Osteocyte (in vitro differentiated cells): ENCODE data around the gene SPPL3. TPM values are rescaled to one million over a fixed set of nuclear protein-coding genes. Genes with fewer than 3 reads are reported as not detected.

Experiments used
- DNase-seq: peaks from one replicate; pipeline ENCODE4 v3.0.0; 2021; ENCODE audit warnings: mixed read lengths; ENCODE audit not compliant: unreplicated experiment; ENCODE audit errors: extremely low spot score
- H3K27ac Mint-ChIP-seq: one replicate; pipeline ENCODE4 v1.8.0; 2021; ENCODE audit warnings: mild to moderate bottlenecking, mixed read lengths; ENCODE audit not compliant: unreplicated experiment
- H3K27me3 Mint-ChIP-seq: one replicate; pipeline ENCODE4 v1.8.0; 2021; ENCODE audit warnings: mixed read lengths; ENCODE audit not compliant: unreplicated experiment
- H3K36me3 Mint-ChIP-seq: one replicate; pipeline ENCODE4 v1.8.0; 2021; ENCODE audit warnings: mixed read lengths; ENCODE audit not compliant: unreplicated experiment
- H3K4me1 Mint-ChIP-seq: one replicate; pipeline ENCODE4 v1.8.0; 2021; ENCODE audit warnings: mixed read lengths; ENCODE audit not compliant: unreplicated experiment
- H3K4me3 Mint-ChIP-seq: one replicate; pipeline ENCODE4 v1.8.0; 2021; ENCODE audit warnings: mild to moderate bottlenecking, moderate library complexity, mixed read lengths; ENCODE audit not compliant: unreplicated experiment
- H3K9me3 Mint-ChIP-seq: one replicate; pipeline ENCODE4 v1.8.0; 2021; ENCODE audit warnings: mixed read lengths; ENCODE audit not compliant: unreplicated experiment
- total RNA-seq: library from RNA; stranded (reverse); gene quantifications from 2 replicates; pipeline ENCODE4 v1.2.1, GENCODE V29; 2021
- TF ChIP-seq, protein P1 (sequence below): fragments of 200-600 bp; sonication (generic); IDR thresholded peaks from 2 replicates; pipeline ENCODE4 v1.5.0; 2021; ENCODE audit warnings: antibody characterized with exemption, mild to moderate bottlenecking, moderate library complexity

Gene SPPL3
- total RNA-seq, 1 donor from 2014 or later = 61.7 TPM

DNA sequence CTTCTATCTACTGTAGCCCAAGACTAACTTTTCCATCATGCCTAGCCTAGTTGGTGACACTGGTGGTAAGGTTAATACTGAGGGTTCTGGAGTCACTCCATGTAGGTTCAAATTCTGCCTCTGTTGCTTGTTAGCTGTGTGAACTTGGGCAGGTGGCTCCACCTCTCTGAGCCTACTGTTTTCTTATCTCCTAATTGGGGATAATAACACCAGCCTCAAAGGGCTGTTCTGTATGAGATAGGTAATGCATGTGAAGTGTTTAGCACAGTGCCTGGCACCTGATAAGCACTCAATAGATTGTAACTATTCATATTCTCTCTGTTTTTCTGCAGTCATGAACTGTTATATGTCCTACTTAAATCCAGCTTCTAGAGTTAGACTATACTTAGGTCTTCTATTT, 17.5 kb upstream of the SPPL3 start:
- Mint-ChIP-seq H3K36me3 (no peaks in the 10 kb centered on the region), H3K9me3 (peaks cover 9% of the 10 kb centered on the region), H3K4me3 (no peak overlapping the region), H3K27ac (no peak overlapping the region), H3K4me1 (no peaks in the 10 kb centered on the region), H3K27me3 (no peaks in the 10 kb centered on the region)
- no peak for DNase-seq
- TF ChIP-seq, protein P1, sequence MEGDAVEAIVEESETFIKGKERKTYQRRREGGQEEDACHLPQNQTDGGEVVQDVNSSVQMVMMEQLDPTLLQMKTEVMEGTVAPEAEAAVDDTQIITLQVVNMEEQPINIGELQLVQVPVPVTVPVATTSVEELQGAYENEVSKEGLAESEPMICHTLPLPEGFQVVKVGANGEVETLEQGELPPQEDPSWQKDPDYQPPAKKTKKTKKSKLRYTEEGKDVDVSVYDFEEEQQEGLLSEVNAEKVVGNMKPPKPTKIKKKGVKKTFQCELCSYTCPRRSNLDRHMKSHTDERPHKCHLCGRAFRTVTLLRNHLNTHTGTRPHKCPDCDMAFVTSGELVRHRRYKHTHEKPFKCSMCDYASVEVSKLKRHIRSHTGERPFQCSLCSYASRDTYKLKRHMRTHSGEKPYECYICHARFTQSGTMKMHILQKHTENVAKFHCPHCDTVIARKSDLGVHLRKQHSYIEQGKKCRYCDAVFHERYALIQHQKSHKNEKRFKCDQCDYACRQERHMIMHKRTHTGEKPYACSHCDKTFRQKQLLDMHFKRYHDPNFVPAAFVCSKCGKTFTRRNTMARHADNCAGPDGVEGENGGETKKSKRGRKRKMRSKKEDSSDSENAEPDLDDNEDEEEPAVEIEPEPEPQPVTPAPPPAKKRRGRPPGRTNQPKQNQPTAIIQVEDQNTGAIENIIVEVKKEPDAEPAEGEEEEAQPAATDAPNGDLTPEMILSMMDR = no peak

DNA sequence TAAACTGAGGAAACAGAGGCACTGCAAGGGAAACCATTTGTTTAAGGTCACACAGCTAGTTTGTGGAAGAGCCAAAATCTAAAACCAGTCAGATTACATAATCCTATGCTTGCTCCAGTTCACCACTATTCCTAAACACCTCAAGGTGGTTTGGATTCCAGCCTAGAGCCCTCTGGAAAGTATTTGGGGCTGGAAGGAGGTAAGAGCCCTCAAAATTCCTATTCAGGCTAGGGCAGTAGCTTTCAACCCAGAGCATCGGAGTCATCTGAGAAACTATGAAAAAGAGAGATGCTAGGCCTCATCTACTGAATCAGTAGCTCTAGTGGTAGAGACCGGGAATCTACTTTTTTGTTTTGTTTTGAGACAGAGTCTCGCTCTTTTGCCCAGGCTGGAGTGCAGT, 16.0 kb upstream of the SPPL3 start:
- Mint-ChIP-seq H3K36me3 (no peaks in the 10 kb centered on the region), H3K4me1 (no peaks in the 10 kb centered on the region), H3K9me3 (peaks cover 11% of the 10 kb centered on the region), H3K27me3 (no peaks in the 10 kb centered on the region), H3K4me3 (no peak overlapping the region), H3K27ac (no peak overlapping the region)
- DNase-seq = no peak
- TF ChIP-seq, protein P1 = no peak

DNA sequence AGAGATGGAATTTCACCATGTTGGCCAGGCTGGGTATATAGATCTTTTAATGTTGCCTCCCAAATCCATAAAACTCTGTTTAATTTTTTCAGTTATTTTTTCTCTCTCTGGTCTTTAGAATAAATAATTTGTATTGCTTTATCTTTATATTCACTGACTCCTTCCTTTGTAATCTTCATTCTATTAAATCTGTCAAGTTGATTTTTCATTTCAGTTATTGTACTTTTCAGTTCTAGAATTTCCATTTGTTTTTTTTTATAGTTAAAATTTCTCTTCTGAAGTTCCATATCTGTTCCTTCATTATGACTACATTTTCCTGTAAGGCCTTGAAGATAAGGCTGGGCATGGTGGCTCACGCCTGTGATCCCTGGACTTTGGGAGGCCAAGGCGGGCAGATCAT, 13.6 kb upstream of the SPPL3 start:
- Mint-ChIP-seq H3K27ac (no peak overlapping the region), H3K4me3 (no peak overlapping the region), H3K4me1 (no peaks in the 10 kb centered on the region), H3K27me3 (no peaks in the 10 kb centered on the region), H3K36me3 (no peaks in the 10 kb centered on the region), H3K9me3 (peaks cover 11% of the 10 kb centered on the region)
- TF ChIP-seq, protein P1 = no peak
- DNase-seq = no peak

DNA sequence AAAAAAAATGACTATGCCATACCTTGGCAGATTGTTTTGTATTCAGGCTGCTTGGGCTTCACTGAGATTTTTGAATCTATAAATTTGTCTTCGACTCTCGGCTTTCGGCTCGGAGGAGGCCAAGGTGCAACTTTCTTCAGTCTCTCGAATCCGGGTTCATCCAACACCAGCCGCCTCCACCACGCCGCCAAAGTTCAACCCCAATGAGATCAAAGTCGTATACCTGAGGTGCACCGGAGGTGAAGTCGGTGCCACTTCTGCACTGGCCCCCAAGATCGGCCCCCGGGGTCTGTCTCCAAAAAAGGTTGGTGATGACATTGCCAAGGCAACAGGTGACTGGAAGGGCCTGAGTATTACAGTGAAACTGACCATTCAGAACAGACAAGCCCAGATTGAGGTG, 12.4 kb upstream of the SPPL3 start:
- Mint-ChIP-seq H3K27me3 (no peaks in the 10 kb centered on the region), H3K27ac (no peak overlapping the region), H3K36me3 (no peaks in the 10 kb centered on the region), H3K4me1 (no peaks in the 10 kb centered on the region), H3K9me3 (peaks cover 11% of the 10 kb centered on the region), H3K4me3 (no peak overlapping the region)
- TF ChIP-seq, protein P1 = no peak
- DNase-seq = no peak

DNA sequence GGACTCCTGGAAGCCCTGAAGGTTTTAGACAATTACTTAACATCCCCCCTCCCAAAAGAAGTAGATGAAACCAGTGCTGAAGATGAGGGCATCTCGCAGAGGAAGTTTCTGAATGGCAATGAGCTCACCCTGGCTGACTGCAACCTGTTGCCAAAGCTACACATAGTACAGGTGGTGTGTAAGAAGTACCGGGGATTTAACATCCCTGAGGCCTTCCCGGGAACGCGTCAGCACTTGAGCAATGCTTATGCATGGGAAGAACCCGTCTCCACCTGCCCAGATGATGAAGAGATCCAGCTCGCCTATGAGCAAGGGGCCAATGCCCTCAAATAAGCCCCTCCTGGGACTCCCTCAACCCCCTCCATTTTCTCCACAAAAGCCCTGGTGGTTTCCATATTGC, 10.6 kb upstream of the SPPL3 start:
- H3K9me3 Mint-ChIP-seq = peaks cover 11% of the 10 kb centered on the region
- DNase-seq = no peak
- H3K4me1 Mint-ChIP-seq = no peaks in the 10 kb centered on the region

More for the DNA sequence above, 10.6 kb upstream of the SPPL3 start:
- TF ChIP-seq, protein P1 = no peak
- no peak overlapping the region for H3K4me3 Mint-ChIP-seq
- H3K27me3 Mint-ChIP-seq = peaks cover 6% of the 10 kb centered on the region
- H3K27ac Mint-ChIP-seq = no peak overlapping the region
- H3K36me3 Mint-ChIP-seq = no peaks in the 10 kb centered on the region
